Amygdala (tissue), 56 donors: Measurements from ENCODE around the gene CLCN5.
"Not testable (repeated sequence)": the region's sequence is repeated elsewhere in the genome, so short reads cannot be mapped to it uniquely, and the experiment has no call there.

ENCODE experiments used
- DNase-seq, 56 donors: peaks; one replicate each; lab custom pipeline; 2025; lab: John Stamatoyannopoulos, UW

The CLCN5 gene

DNA sequence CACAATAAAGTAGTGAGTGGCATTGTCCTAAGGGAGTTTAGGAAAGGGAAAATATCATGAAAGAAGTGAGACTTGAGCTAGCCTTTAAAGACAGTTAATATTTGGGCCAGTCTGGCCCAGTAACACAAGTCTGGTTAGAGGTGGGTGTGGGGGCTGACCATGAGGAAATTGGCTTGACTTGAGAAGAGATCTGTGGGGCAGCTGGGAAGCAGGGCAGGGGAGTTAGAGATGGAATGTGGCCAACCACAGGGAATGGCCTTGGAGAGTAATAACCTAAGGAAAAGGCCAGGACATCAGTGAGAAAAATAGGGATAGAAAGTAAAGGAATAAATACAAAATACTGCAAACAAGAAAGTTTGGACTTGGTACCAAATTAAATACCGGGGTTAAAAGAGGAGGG is 71.3 kb downstream of the CLCN5 start:
- no peak for DNase-seq

DNA sequence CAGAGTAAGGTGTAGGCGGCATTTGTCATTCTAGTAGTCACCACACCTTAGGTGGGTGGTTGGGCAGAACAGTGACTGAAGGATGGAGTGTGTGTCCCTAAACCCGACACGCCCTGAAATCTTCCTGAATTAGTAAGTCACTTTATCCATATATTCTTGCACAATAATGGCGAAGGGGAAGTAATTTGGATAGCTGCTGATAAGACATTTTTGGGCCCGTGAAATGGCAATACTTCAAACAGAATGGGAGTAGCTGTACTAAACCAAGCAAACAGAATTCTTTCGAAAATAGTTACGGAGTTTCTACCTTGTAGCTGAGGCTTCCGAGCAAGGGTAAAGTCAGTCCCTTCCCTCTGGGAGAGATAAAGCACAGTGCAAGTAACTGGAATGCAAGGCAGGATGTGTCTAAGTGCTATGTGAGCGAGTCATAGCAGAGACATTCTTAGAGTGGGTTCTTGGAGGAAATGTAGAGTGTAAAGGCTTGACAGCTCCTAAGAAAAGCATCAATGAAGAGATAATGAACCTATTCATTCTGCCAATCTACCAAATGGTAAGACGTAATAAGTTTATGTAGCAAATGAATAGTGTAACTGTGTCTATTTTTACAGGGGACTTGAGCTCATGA is 72.8 kb downstream of the CLCN5 start:
- no peak for DNase-seq

DNA sequence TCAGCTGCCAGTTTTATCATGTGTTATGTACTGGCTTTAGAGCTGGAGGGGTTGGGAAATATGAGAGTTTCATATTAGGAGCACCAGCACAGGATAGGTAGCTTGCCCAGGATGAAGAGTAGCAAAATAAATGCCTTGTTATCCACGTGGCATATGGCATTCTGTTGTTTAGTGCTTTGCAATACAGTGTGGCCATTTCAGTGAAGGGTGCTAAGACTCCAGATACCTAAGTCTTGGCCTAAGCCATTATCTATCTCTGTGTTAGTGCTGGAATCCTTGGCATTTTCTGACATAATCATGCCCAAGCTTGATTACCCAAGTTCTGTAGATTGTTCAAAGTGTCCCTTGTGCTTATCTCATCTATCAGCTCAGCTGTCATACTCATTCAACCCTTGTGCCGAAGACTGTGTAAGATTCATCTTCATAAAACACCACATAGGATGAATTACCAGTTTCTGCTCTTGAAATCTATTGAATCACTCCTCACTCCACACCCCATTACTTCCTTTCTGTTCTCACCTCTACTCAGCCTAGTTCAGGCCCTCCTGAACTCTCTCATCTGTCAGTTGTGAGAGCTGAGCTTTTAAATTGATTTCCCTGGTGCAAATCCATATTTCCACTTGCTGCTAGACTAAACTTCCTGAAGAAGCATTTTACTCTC is 73.5 kb downstream of the CLCN5 start:
- DNase-seq: no peak

DNA sequence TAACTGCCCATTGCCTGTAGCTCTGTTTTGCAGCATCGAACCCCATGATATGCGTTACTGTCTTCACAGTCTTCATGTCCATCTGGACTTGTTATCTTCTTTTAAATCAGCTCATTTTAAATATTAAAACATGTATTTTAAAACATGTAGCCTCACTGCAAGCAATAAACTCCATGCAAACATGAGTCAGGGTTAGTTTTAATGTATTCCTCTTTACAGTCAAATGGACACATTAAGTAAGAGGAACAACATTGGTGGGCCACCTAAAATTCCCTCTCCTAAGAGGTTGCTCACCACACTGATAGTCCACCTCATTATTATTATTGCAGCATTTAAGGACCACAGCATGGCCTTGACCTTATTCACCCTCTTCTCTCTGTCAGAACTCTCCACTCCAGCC is 74.1 kb downstream of the CLCN5 start:
- no peak for DNase-seq

DNA sequence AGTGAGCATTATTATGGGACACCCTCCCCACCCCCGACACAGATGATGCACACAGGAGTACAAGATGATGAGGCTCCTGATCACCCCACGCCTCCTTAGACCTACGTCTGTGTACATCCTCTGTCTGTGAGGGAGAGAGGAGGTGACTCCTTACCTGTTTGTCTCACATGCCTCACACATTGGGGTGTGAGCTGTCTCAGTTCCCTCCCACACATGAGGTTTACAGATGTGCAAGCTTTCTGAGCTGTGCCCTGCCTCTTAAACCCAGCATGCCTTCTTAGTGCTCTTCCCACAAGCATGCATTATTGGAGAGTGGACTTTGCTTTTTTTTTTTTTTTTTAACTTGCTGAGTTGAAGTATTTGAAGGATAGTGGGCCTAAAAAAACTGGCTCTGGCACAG is 76.7 kb downstream of the CLCN5 start:
- DNase-seq: no peak

GRCh38 chrX:50000937-50001542 is 78.6 kb downstream of the CLCN5 start:
- DNase-seq: no peak

- DNase-seq: no peak
These were observed 79.8 kb downstream of the CLCN5 start for GRCh38 chrX:50002067-50002714.

- no peak for DNase-seq
These were observed 81.1 kb downstream of the CLCN5 start for GRCh38 chrX:50003467-50003866.

- DNase-seq: no peak
These were observed 81.5 kb downstream of the CLCN5 start for GRCh38 chrX:50003927-50004326.

GRCh38 chrX:50025591-50025990 is 103.2 kb downstream of the CLCN5 start:
- not testable (repeated sequence) for DNase-seq

- DNase-seq: no peak
These were observed 112.7 kb downstream of the CLCN5 start for GRCh38 chrX:50035126-50035525.

GRCh38 chrX:50036426-50036825 is 114.0 kb downstream of the CLCN5 start:
- DNase-seq: no peak

DNA sequence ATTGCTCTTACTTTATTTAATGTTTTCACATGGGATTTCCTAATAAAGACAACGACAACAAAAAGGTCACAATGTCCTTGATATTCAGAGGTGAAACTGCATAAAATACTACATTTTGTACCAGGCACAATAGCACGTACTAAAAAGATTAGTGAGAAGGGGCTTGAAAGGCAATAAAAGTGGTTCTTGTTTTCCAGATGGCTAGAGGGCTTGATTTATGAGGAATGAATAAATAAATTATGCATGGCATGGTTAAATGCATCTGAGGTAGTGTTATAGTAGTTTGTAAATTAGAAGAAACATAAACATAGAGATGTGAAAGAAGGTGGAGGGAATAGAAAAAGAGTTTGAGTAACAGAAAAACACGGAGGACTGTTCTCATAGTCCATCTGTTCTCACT is 123.4 kb downstream of the CLCN5 start:
- DNase-seq: no peak

GRCh38 chrX:50049228-50049627 is 126.8 kb downstream of the CLCN5 start:
- no peak for DNase-seq

GRCh38 chrX:50054147-50054546 is 131.8 kb downstream of the CLCN5 start:
- no peak for DNase-seq

- DNase-seq: no peak
These were observed 144.0 kb downstream of the CLCN5 start for GRCh38 chrX:50066318-50066937.

DNA sequence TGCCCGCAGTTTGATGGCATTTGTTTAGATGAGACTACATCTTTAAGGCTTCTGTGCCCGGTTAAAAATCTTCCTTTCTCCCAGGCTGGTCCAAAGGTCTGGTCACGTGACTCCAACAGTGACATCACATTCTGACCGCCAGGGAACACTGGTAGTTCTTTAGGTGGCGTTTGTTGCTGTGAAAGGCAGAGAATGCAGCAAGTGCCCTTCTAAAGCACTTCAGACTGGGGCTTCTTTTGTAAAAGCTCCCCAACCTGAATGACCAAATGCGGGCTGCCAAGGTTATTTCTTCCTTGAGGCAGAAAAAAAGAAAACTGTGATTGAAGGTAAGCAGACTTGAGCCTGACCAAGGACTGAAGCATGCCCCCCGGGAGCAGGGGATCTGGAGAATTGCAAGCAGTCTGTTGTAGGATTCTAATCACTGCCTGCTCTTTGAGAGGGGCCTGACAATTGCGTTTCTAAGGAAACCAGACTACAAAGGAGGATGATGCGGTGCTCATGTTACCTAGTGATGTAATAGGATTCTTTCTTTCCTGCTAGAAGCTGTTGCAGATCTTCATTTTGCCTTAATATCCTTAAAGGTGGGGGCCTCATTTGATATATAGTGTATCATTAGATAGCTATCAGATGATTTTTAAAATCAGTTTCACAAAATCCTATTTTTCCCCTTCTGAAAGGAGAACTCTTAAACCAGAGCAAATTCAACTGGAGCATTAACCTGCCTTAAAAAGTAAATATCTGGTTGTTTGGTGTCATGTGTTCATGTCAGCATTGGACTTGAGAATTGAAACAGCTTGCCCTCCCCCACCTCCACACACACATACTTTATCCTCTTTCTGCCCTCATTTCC is 145.3 kb downstream of the CLCN5 start:
- DNase-seq: peak in 30 of 56 donors; percentile 0 to 44 (median 4)

GRCh38 chrX:50068285-50068563 is 145.8 kb downstream of the CLCN5 start:
- no peak for DNase-seq

- no peak for DNase-seq
These were observed 146.5 kb downstream of the CLCN5 start for GRCh38 chrX:50068893-50069292.

GRCh38 chrX:50071494-50071893 is 149.1 kb downstream of the CLCN5 start:
- DNase-seq: no peak

DNA sequence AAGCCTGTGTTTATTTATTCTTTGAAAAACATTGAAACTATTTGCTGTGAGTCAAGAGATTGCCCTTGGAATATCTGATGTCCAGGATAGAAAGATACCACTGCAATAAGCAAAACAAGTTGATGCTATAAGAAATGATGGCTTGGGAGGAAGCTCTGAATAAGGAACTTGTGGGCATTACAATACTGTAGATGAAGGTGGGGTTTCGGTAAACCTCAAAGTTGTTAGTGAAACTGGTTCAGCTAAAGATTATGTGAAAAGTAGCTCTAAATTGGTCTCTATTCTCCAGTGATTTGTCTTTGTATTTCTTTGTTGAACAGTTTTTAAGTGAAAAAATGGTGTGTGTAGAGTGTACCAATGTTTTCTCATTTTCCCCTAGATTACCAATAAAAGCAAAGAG is 149.7 kb downstream of the CLCN5 start:
- no peak for DNase-seq
